C4-2B (cell line): ENCODE measurements around the gene ZC3H7B.

Experiments
- H3K27ac ChIP-seq: fragments of 450-650 bp; 2 replicates; pipeline ENCODE4 v1.5.1; 2017
- CTCF ChIP-seq: fragments of 450-650 bp; conservative IDR thresholded peaks from 2 replicates; pipeline ENCODE4 v1.5.1; 2017; ENCODE audit warnings: mild to moderate bottlenecking
- ZFX ChIP-seq: fragments of 450-650 bp; IDR thresholded peaks from 2 replicates; pipeline ENCODE4 v1.6.1; 2017

Gene ZC3H7B

GRCh38 chr22:41350087-41350486 lies 48.8 kb downstream of the ZC3H7B start:
- no peak overlapping the region for H3K27ac ChIP-seq
- TF ChIP-seq ZFX (no peak), CTCF (no peak)

- TF ChIP-seq ZFX (no peak), CTCF (no peak)
- no peak overlapping the region for H3K27ac ChIP-seq
These were observed 49.7 kb downstream of the ZC3H7B start for GRCh38 chr22:41351011-41351410.

- H3K27ac ChIP-seq = no peak overlapping the region
- TF ChIP-seq ZFX (no peak), CTCF (no peak)
These were observed 50.7 kb downstream of the ZC3H7B start for GRCh38 chr22:41352058-41352457.

GRCh38 chr22:41353862-41354575 lies 52.7 kb downstream of the ZC3H7B start:
- no peak for TF ChIP-seq ZFX
- TF ChIP-seq CTCF = no peak
- H3K27ac ChIP-seq = no peak overlapping the region

GRCh38 chr22:41354979-41355378 lies 53.7 kb downstream of the ZC3H7B start:
- TF ChIP-seq CTCF = no peak
- TF ChIP-seq ZFX = no peak
- no peak overlapping the region for H3K27ac ChIP-seq

GRCh38 chr22:41355895-41356294 lies 54.6 kb downstream of the ZC3H7B start:
- TF ChIP-seq CTCF (no peak), ZFX (no peak)
- no peak overlapping the region for H3K27ac ChIP-seq

- H3K27ac ChIP-seq = no peak overlapping the region
- TF ChIP-seq ZFX (no peak), CTCF (no peak)
These were observed 55.2 kb downstream of the ZC3H7B start for GRCh38 chr22:41356430-41357028.
